GM18505 (cell line): Measurements from ENCODE around the gene NUP93.
A peak's percentile ranks its signal among the peaks of the same experiment; 100 is the strongest.
"Not testable (repeated sequence)": the region's sequence is repeated elsewhere in the genome, so short reads cannot be mapped to it uniquely, and the experiment has no call there.

Experiments used
- ATAC-seq: cut with Tn5 transposase; IDR thresholded peaks from one replicate; pipeline ENCODE4 v1.9.1; 2021; ENCODE audit not compliant: unreplicated experiment
- POLR2A ChIP-seq: IDR thresholded peaks from 4 replicates; pipeline ENCODE4 v1.6.1; 2011; ENCODE audit warnings: borderline replicate concordance; ENCODE audit not compliant: insufficient read depth, insufficient read length; ENCODE audit errors: extremely low read depth

Gene NUP93

GRCh38 chr16:56722200-56722842, 7.6 kb upstream of the NUP93 start:
- TF ChIP-seq POLR2A = no peak
- ATAC-seq = no peak

GRCh38 chr16:56724191-56724590, 5.7 kb upstream of the NUP93 start:
- TF ChIP-seq POLR2A = no peak
- ATAC-seq = no peak

- TF ChIP-seq POLR2A = no peak
- ATAC-seq = no peak
Observed at GRCh38 chr16:56726283-56726682, 3.6 kb upstream of the NUP93 start.

GRCh38 chr16:56726926-56727325, 3.0 kb upstream of the NUP93 start:
- no peak for TF ChIP-seq POLR2A
- no peak for ATAC-seq

GRCh38 chr16:56728027-56728426, 1.9 kb upstream of the NUP93 start:
- no peak for TF ChIP-seq POLR2A
- ATAC-seq = no peak

- ATAC-seq = no peak
- TF ChIP-seq POLR2A = no peak
Observed at GRCh38 chr16:56728980-56729734, 772 bp upstream of the NUP93 start.

GRCh38 chr16:56732366-56732765, 2.4 kb downstream of the NUP93 start:
- ATAC-seq = no peak
- TF ChIP-seq POLR2A = peak; percentile 13

- no peak for ATAC-seq
- TF ChIP-seq POLR2A = no peak
Observed at GRCh38 chr16:56732832-56733231, 2.9 kb downstream of the NUP93 start.

GRCh38 chr16:56734429-56734828, 4.5 kb downstream of the NUP93 start:
- no peak for ATAC-seq
- TF ChIP-seq POLR2A = no peak

- TF ChIP-seq POLR2A = no peak
Observed at GRCh38 chr16:56736476-56736875, 6.5 kb downstream of the NUP93 start.

GRCh38 chr16:56737539-56737938, 7.6 kb downstream of the NUP93 start:
- ATAC-seq = no peak
- TF ChIP-seq POLR2A = no peak

More at GRCh38 chr16:56736476-56736875, 6.5 kb downstream of the NUP93 start:
- ATAC-seq = no peak

GRCh38 chr16:56738221-56738620, 8.3 kb downstream of the NUP93 start:
- TF ChIP-seq POLR2A = no peak

GRCh38 chr16:56739378-56739777, 9.4 kb downstream of the NUP93 start:
- ATAC-seq = not testable (repeated sequence)

More at GRCh38 chr16:56738221-56738620, 8.3 kb downstream of the NUP93 start:
- ATAC-seq = no peak

- no peak for ATAC-seq
- TF ChIP-seq POLR2A = no peak
Observed at GRCh38 chr16:56741399-56741798, 11.5 kb downstream of the NUP93 start.

GRCh38 chr16:56742030-56742984, 12.4 kb downstream of the NUP93 start:
- ATAC-seq = no peak

More at GRCh38 chr16:56742030-56742984, 12.4 kb downstream of the NUP93 start:
- no peak for TF ChIP-seq POLR2A
